Bronchial epithelial cell (primary cell): ENCODE data around the gene SPOCK2. TPM values are rescaled to one million over a fixed set of nuclear protein-coding genes. Genes with fewer than 3 reads are reported as not detected.
"Not testable (repeated sequence)": the region's sequence is repeated elsewhere in the genome, so short reads cannot be mapped to it uniquely, and the experiment has no call there.

Experiments
- DNase-seq: peaks from one replicate; pipeline ENCODE4 v3.0.0-alpha.2; 2010; ENCODE audit warnings: low read depth
- FAIRE-seq: peaks from 2 replicates; lab custom pipeline; 2011; peaks lifted over from hg19 to GRCh38; lab: Jason Lieb, UNC
- H3K27me3 ChIP-seq: 2 replicates; pipeline ENCODE4 v1.5.1; 2011; ENCODE audit warnings: low read length; ENCODE audit not compliant: control insufficient read depth, insufficient read depth
- H3K36me3 ChIP-seq: 2 replicates; pipeline ENCODE4 v1.5.1; 2011; ENCODE audit warnings: low read length; ENCODE audit not compliant: control insufficient read depth, insufficient read depth
- H3K4me3 ChIP-seq: 2 replicates; pipeline ENCODE4 v1.5.1; 2011; ENCODE audit warnings: mild to moderate bottlenecking, low read depth, low read length, control low read depth
- CTCF ChIP-seq: IDR thresholded peaks from 2 replicates; pipeline ENCODE4 v1.5.1; 2011; ENCODE audit warnings: mild to moderate bottlenecking, moderate library complexity, low read length, control low read depth, inconsistent platforms; ENCODE audit not compliant: insufficient read depth, severe bottlenecking
- total RNA-seq: library from RNA; depleted of rRNA; stranded (reverse); fragments of >200 nt; gene quantifications from 2 replicates; pipeline ENCODE4 v1.2.1, GENCODE V29; 2014

Gene SPOCK2
- total RNA-seq, 1 donor from 2014 or later: 0.26 TPM

- H3K36me3 ChIP-seq: no peaks in the 10 kb centered on the region
- FAIRE-seq (no peak), DNase-seq (no peak)
- TF ChIP-seq CTCF: no peak
- H3K27me3 ChIP-seq: no peaks in the 10 kb centered on the region
- H3K4me3 ChIP-seq: no peak overlapping the region
Observed at GRCh38 chr10:72110673-72111401, 22.5 kb upstream of the SPOCK2 start.

GRCh38 chr10:72109636-72110157, 21.3 kb upstream of the SPOCK2 start:
- DNase-seq (no peak), FAIRE-seq (no peak)
- no peaks in the 10 kb centered on the region for H3K27me3 ChIP-seq
- TF ChIP-seq CTCF: no peak
- H3K36me3 ChIP-seq: no peaks in the 10 kb centered on the region
- no peak overlapping the region for H3K4me3 ChIP-seq

GRCh38 chr10:72108830-72109635, 20.7 kb upstream of the SPOCK2 start:
- DNase-seq (peak; percentile 51), FAIRE-seq (no peak)
- Histone ChIP-seq H3K4me3 (no peak overlapping the region), H3K27me3 (no peaks in the 10 kb centered on the region), H3K36me3 (no peaks in the 10 kb centered on the region)
- no peak for TF ChIP-seq CTCF

- H3K36me3 ChIP-seq, DNase-seq, H3K27me3 ChIP-seq, H3K4me3 ChIP-seq, FAIRE-seq: not testable (repeated sequence)
Observed at GRCh38 chr10:72108004-72108370, 19.6 kb upstream of the SPOCK2 start.

GRCh38 chr10:72107325-72108003, 19.1 kb upstream of the SPOCK2 start:
- no peak for TF ChIP-seq CTCF
- Histone ChIP-seq H3K27me3 (no peaks in the 10 kb centered on the region), H3K36me3 (no peaks in the 10 kb centered on the region), H3K4me3 (no peak overlapping the region)
- DNase-seq (peak; percentile 89), FAIRE-seq (no peak)

GRCh38 chr10:72106896-72107295, 18.5 kb upstream of the SPOCK2 start:
- FAIRE-seq: no peak
- DNase-seq: peak; percentile 47
- Histone ChIP-seq H3K36me3 (no peaks in the 10 kb centered on the region), H3K4me3 (no peak overlapping the region), H3K27me3 (no peaks in the 10 kb centered on the region)
- TF ChIP-seq CTCF: no peak
